Measurements from ENCODE around the gene ZNF691. TPM values are rescaled to one million over a fixed set of nuclear protein-coding genes. Genes with fewer than 3 reads are reported as not detected.

Gene ZNF691
- total RNA-seq, 1 donor from 2014 or later: 11.6 TPM

DNA sequence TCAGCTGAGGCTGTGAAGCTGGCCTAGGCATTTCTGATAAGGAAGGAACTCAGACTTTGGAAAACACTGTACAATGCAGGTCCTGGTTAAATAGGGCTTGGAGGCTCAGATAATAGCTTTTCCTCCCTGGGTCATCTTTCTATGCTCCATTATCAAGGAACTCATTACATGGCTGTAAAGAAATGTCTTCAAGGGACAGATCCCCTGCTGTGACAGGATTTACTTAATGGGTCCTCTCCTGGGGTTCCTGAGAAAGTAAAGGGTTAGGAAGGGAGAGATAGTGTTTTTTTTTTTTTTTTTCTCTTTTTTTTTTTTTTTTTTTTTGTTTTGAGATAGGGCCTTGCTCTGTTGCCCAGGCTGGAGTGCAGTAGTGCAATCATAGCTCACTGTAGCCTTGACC lies 15.1 kb upstream of the ZNF691 start:
- intact Hi-C loops (cut with micrococcal nuclease): no loop called here

- intact Hi-C loops (cut with micrococcal nuclease): no loop called here
Measured at GRCh38 chr1:42832641-42833240, 13.7 kb upstream of the ZNF691 start.

DNA sequence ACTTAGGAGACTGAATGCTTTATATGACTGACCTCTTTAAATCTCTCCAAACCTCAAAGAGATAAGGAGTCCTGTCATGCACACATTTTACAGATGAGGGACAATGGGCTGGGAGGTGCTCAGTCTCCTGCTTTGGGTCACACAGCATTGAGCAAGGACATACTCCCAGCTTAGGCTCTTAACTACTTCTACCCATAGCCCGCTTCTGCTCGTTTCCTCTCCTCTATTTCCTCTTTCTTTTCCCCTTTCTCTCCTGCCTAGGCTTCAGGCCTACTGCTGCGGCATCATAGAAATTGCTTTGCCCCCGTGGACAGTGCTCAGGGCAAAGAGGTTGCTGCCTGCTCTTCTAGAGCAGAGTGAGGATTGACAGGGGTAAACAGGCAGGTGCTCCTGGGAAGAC lies 12.4 kb upstream of the ZNF691 start:
- intact Hi-C loops (cut with micrococcal nuclease): no loop called here

DNA sequence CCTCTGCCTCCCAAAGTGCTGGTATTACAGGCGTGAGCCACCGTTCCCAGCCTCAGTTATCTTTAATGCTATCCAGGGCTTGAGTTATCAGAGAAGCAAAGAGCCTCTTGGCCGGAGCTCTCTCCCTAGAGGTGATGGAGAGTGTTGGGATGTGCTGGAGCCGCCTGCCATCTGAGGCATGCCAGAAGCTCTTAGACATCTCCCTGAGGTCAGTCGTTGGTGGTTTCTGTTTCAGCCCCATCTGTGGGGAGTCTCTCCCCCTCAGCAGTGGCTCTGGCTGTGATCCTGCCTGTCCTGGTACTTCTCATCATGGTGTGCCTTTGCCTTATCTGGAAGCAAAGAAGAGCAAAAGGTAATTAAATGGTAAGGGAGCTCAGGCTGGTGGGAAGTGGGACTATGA lies 11.6 kb upstream of the ZNF691 start:
- intact Hi-C loops (cut with micrococcal nuclease): no loop called here

GRCh38 chr1:42835422-42835821 lies 11.0 kb upstream of the ZNF691 start:
- intact Hi-C loops (cut with micrococcal nuclease): no loop called here

GRCh38 chr1:42837709-42838108 lies 8.7 kb upstream of the ZNF691 start:
- intact Hi-C loops (cut with micrococcal nuclease): no loop called here

- intact Hi-C loops (cut with micrococcal nuclease): no loop called here
Measured at GRCh38 chr1:42838482-42839190, 7.8 kb upstream of the ZNF691 start.

DNA sequence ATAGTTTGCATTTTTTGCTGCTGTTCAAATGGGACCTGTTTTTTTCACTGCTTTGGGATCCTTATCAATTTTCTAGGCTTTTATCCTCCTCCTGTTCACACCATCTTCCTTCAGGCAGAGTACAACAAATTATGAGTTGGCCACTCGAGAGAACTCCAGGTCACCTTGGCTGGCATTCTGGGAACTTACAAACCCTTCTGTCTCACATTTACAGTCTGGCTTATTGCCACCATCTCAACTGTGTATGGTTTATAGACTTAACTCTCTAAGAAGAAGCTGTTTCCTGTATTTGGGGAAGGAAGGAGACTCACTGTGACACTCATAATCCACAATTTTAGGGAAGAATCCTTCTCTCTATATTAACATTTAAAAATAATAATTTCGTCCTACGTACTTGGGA lies 5.4 kb upstream of the ZNF691 start:
- intact Hi-C loops (cut with micrococcal nuclease): no loop called here

DNA sequence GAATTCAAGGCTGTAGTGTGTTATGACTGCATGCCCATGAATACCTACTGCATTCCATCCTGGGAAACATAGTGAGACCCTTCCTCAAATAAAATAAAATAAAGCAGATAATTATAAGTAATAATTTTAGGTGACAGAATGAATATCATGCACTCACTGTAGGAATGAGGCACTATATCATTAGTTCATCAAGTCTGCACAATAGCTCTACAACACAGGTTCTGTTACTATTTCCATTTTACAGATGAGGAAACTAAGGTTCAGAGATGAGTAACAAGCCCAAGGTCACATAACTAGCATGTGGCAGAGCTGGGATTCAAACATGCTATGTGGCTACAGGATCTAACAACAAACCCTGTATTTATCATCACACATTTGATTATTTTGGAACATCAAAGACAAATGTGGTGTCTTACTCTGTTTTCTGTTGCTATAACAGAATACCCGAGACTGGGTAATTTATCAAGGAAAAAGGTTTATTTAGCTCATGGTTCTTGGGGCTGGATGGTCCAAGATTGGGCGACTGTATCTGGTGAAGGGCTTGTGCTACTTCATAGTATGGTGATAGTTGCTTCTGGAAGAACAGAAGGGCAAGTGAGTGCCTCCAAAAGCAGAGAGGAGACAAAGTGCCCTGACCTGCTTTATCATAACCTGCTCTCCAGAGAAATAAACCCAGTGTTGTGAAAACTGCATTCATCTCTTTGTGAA lies 4.8 kb upstream of the ZNF691 start:
- intact Hi-C loops (cut with micrococcal nuclease): no loop called here

DNA sequence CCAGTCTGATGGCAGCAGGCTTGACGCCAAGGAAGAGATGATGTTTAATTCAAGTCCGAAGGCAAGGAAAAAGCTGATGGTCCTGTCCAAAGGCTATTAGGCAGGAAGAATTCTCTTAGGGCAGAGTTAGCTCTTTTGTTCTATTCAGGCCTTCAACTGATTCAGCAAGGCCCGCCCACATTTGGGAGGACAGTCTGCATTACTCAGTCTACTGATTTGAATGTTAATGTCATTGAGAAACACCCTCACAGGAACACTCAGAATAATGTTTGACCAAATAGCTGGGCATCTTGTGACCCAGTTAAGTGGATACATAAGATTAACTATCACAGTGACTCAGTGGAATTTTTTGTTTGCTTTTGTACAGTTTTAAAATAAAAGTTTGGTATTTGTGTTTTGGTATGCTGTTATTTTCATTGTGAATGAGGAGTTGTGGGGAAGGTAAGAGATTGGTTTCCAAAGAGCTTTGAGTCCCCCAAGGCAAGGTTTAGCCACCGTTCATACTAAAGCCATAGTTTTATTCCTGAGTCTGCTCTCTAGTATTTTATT lies 1.7 kb upstream of the ZNF691 start:
- intact Hi-C loops (cut with micrococcal nuclease): no loop called here

DNA sequence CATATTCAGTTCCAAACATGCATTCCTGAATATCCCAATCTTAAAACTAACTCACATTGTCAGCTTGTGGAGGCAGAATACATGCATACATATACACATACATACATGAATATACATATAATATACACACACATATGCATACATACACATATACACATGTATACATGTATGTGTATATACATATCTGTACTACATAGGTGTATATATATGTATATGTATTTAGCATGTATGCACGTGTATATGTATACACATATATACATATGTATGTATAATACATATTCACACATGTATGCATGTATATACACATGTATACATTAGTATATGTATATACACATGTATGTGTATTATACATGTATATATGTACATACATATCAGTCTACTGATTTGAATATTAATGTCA lies 1.2 kb upstream of the ZNF691 start:
- intact Hi-C loops (cut with micrococcal nuclease): no loop called here

DNA sequence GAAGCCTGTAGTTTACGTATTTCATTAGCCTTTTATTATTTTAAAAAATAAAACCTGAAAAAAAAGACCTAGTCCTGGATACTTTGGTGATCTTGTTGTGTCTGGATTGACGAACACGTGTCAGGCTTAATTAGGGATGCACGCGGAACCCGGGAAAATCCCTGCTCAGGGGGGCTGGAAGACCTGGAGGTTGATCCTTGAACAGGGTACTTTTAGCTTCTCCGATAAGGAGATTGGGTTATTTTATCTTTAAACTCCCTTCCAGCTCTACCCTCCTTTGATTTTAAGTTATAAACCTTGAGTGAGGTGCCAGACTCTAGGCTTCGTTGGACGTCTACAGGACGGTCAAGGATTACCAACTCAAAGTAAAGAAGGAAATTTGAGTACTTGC lies 552 bp upstream of the ZNF691 start:
- intact Hi-C loops (cut with micrococcal nuclease): loop anchor here (1.0 to 2.0 kb wide), 10 partner anchors 29 to 1101 kb away; partner anchors contain the start of genes C1orf50, CCDC30, CDC20 and CFAP57

DNA sequence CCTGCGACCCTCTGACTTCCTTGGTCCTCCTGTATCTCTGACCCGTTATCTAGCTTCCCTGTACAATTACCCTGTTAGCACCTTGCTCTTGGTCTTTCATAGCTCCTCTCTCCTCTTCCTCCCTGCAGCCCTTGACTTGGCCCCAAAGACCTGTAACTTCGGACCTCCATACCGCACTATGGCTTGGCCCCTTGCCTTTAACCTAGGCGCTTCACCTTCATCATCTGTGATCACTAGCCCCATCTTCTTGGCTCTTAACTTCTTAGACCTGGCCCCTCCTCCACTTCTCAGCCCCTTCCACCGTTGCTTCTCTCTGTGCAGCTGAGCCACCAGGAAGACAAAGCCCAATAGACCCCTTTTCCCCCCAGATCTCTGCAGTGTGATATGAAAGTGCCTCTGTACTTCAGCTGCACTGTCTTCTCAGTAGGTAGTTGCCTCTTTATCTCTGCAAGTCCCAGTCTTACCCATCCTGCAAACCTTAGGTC lies 740 bp downstream of the ZNF691 start:
- intact Hi-C loops (cut with micrococcal nuclease): loop anchor here (2.0 kb wide), 1 partner anchor 1100 kb away; the partner anchor contains the start of gene IPO13

GRCh38 chr1:42847721-42848460 lies 1.5 kb downstream of the ZNF691 start:
- intact Hi-C loops (cut with micrococcal nuclease): loop anchor here (2.0 kb wide), 1 partner anchor 1099 kb away; the partner anchor contains the start of gene IPO13

DNA sequence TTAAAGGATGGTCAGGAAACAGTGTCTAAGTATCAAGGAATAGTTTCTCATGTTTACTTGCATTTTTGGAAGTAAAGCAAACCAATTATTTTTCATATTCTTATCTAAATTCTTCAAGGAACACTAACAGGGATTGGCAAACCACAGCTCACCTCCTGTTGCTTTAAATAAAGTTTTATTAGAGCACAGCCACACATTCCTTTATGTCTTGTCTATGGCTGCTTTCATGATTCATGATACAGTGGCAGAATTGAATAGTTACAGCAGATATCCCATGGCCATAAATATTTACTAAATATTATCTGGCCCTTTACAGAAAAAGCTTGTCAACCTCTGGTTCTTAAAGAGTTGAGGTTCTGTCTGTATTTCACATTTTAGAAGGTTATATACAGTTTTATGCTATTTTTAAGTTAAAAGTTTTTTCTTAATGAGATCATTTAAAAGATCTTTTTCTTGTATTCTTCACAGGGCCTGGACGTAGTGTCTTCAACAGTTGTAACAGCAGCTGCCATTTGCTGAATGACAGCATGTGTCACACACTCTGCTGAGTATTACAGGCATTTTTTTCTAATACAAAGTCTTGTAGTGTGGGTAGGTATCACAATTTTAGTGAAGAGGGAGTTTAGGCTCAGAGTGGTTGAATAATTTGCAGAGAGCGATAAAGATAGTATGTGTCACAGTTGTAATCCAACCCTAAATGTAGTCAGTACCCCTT lies 2.6 kb downstream of the ZNF691 start:
- intact Hi-C loops (cut with micrococcal nuclease): no loop called here

- intact Hi-C loops (cut with micrococcal nuclease): no loop called here
Measured at GRCh38 chr1:42849944-42850343, 3.5 kb downstream of the ZNF691 start.

DNA sequence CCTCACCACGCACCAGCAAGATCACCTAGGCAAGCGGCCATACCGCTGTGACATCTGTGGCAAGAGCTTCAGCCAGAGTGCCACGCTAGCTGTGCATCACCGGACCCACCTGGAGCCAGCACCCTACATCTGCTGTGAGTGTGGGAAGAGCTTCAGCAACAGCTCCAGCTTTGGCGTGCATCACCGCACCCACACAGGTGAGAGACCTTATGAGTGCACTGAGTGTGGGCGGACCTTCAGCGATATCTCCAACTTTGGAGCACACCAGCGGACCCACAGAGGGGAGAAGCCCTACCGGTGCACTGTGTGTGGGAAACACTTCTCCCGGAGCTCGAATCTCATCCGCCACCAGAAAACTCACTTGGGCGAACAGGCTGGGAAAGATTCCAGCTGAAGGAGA lies 5.0 kb downstream of the ZNF691 start:
- intact Hi-C loops (cut with micrococcal nuclease): no loop called here

DNA sequence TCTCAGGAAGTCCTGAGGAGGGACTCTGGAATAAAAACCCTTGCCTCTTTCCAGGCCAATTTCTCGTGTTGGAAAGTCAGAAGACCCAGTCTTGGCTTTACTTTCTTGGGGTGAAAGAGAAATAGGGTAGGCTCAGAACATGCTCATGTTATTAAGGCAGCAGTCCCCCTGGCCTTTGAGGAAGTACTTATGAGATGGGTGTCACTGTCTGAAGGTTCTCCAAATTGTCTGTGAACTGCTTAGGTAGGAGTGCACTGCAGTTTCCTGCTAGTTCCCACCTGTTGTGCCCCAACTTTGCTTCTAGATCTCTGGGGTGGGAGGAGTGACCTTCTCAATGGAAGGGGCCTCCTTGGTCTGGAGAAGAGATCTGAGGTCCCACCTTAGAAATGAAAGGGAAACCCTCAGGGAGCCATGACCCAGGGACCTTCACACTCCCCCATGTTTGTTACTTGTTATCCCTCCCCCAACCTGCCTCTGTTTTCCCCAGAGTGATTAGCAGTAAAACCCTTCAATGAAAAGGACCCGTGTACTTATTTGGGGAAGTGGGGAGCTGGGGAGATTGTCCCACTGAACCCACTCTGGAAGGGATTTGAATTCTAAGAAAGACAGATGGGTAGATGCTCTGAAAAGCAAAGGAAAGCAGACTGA lies 5.7 kb downstream of the ZNF691 start:
- intact Hi-C loops (cut with micrococcal nuclease): no loop called here

DNA sequence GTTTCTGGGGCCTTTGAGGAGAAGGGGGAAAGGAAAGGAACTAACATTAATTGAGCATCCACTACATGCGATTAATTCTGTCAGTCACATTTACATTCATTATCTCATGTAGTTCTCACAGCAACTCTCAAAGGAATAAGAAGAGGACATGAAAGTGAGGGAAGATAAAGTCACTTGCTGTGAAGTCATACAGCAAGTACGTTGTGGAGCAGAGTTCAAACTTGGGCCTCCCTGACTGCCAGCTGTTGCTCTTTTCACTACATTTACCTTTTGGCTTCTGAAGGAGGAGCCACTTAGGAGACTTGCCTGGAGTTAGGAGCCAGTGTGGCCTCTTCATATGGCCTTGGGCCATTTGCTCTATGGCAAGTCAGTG lies 6.2 kb downstream of the ZNF691 start:
- intact Hi-C loops (cut with micrococcal nuclease): no loop called here
